AG04450 (cell line): ENCODE measurements around the gene ICAM4. TPM values are rescaled to one million over a fixed set of nuclear protein-coding genes. Genes with fewer than 3 reads are reported as not detected.
A peak's percentile ranks its signal among the peaks of the same experiment; 100 is the strongest.
"Not testable (repeated sequence)": the region's sequence is repeated elsewhere in the genome, so short reads cannot be mapped to it uniquely, and the experiment has no call there.

Experiments used
- CTCF ChIA-PET: fragments of 300-600, 350-600 bp; formaldehyde crosslinking; extraction: SDS; loops from one replicate; lab custom pipeline; 2022; ENCODE audit warnings: antibody characterized with exemption, inconsistent platforms; lab: Charles Lee
- POLR2A ChIA-PET: fragments of 350-600 bp; formaldehyde crosslinking; extraction: SDS; loops from one replicate; lab custom pipeline; 2021; ENCODE audit warnings: antibody characterized with exemption, inconsistent platforms; lab: Yijun Ruan, JAX
- DNase-seq: peaks from one replicate; pipeline ENCODE4 v3.0.0-alpha.2; 2011; ENCODE audit warnings: low read depth, low spot score
- H3K27ac ChIP-seq: one replicate; pipeline ENCODE4 v1.5.1; 2012; ENCODE audit warnings: low read depth, low read length, control low read depth
- H3K27me3 ChIP-seq: one replicate; pipeline ENCODE4 v1.6.0; 2012; ENCODE audit warnings: low read length; ENCODE audit not compliant: control insufficient read depth, insufficient read depth
- H3K4me3 ChIP-seq: 2 replicates; pipeline ENCODE4 v1.5.1; 2011; ENCODE audit warnings: mild to moderate bottlenecking, low read depth, low read length, control low read depth
- H3K9me3 ChIP-seq: 2 replicates; pipeline ENCODE4 v1.5.1; 2012; ENCODE audit warnings: low read length; ENCODE audit not compliant: control insufficient read depth, insufficient read depth
- polyA minus RNA-seq: library from RNA; depleted of rRNA, polyadenylated mRNA; stranded (reverse); fragments of >200 nt; gene quantifications from 2 replicates; pipeline ENCODE4 v1.2.3, GENCODE V29; 2011; rRNA and poly(A)+ RNA removed
- polyA plus RNA-seq: library from polyadenylated mRNA; depleted of rRNA; stranded (reverse); fragments of >200 nt; gene quantifications from 2 replicates; pipeline ENCODE4 v1.2.3, GENCODE V29; 2011; rRNA removed
- TF ChIP-seq, protein P1 (sequence below): IDR thresholded peaks from 2 replicates; pipeline ENCODE4 v1.5.1; 2011; ENCODE audit warnings: low read depth, low read length, control low read depth, inconsistent platforms

ICAM4 gene, protein sequence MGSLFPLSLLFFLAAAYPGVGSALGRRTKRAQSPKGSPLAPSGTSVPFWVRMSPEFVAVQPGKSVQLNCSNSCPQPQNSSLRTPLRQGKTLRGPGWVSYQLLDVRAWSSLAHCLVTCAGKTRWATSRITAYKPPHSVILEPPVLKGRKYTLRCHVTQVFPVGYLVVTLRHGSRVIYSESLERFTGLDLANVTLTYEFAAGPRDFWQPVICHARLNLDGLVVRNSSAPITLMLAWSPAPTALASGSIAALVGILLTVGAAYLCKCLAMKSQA
- 2.5 and 3.3 TPM in 2 replicates for polyA plus RNA-seq
- 0.61 and 1.6 TPM in 2 replicates for polyA minus RNA-seq

DNA sequence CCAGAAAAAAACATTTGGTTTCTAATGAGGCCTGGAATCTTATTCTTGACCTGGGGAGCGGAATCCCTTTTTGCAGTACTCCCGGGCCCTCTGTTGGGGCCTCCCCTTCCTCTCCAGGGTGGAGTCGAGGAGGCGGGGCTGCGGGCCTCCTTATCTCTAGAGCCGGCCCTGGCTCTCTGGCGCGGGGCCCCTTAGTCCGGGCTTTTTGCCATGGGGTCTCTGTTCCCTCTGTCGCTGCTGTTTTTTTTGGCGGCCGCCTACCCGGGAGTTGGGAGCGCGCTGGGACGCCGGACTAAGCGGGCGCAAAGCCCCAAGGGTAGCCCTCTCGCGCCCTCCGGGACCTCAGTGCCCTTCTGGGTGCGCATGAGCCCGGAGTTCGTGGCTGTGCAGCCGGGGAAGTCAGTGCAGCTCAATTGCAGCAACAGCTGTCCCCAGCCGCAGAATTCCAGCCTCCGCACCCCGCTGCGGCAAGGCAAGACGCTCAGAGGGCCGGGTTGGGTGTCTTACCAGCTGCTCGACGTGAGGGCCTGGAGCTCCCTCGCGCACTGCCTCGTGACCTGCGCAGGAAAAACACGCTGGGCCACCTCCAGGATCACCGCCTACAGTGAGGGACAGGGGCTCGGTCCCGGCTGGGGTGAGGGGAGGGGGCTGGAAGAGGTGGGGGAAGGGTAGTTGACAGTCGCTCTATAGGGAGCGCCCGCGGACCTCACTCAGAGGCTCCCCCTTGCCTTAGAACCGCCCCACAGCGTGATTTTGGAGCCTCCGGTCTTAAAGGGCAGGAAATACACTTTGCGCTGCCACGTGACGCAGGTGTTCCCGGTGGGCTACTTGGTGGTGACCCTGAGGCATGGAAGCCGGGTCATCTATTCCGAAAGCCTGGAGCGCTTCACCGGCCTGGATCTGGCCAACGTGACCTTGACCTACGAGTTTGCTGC, at the start of gene ICAM4:
Gene ICAM4 (plus strand): TSS at position 153 of the 935 bp plus-strand sequence. CDS start 58 bp downstream, at position 211.
- POLR2A ChIA-PET = interaction anchor here (0.7 to 1.4 kb wide), 5 partner anchors 10 to 47 kb away, joined by 3 to 12 read pairs (median 5); partner anchors contain the start of genes ICAM1 and RAVER1
- Histone ChIP-seq H3K27ac (peak within 1 kb of the TSS; percentile 21), H3K27me3 (no peaks in the 10 kb centered on the region), H3K4me3 (peak within 1 kb of the TSS; percentile 7; the same call in 1 of the 2 replicates), H3K9me3 (no peaks in the 10 kb centered on the region; the same call in 1 of the 2 replicates)
- TF ChIP-seq, protein P1, sequence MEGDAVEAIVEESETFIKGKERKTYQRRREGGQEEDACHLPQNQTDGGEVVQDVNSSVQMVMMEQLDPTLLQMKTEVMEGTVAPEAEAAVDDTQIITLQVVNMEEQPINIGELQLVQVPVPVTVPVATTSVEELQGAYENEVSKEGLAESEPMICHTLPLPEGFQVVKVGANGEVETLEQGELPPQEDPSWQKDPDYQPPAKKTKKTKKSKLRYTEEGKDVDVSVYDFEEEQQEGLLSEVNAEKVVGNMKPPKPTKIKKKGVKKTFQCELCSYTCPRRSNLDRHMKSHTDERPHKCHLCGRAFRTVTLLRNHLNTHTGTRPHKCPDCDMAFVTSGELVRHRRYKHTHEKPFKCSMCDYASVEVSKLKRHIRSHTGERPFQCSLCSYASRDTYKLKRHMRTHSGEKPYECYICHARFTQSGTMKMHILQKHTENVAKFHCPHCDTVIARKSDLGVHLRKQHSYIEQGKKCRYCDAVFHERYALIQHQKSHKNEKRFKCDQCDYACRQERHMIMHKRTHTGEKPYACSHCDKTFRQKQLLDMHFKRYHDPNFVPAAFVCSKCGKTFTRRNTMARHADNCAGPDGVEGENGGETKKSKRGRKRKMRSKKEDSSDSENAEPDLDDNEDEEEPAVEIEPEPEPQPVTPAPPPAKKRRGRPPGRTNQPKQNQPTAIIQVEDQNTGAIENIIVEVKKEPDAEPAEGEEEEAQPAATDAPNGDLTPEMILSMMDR = no peak
- DNase-seq = no peak
- CTCF ChIA-PET = interaction anchor here (0.7 to 2.1 kb wide), 4 partner anchors 18 to 161 kb away, joined by 3 to 8 read pairs (median 4); no protein-coding TSS in a partner anchor

DNA sequence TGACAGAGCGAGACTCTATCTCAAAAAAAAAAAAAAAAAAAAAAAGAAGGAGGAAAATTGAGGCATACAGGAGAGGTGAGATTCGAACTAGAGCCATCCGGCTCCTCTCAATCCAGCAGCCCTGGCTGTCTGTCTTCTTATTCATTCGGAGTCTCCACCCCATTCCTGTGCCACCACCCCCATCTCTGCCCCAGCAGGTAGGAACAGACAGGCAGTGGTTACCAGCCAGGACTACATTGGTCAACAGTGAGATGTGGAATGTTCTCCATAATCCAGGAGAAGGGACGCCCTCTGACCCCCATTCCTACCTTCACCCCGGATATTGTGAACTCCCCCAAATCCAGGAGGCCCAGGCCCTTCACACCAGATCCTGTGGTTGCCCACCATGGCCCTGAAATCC, 49.1 kb upstream of the ICAM4 start:
- Histone ChIP-seq H3K27me3 (no peaks in the 10 kb centered on the region), H3K4me3 (no peak overlapping the region), H3K27ac (peak overlapping the region; percentile 87), H3K9me3 (no peaks in the 10 kb centered on the region)
- ChIA-PET POLR2A (interaction anchor here (0.7 to 2.2 kb wide), 7 partner anchors 11 to 69 kb away, joined by 4 to 42 read pairs (median 6); partner anchors contain the start of gene DNMT1), CTCF (interaction anchor here (1.4 kb wide), 1 partner anchor 12 kb away, joined by 9 read pairs; no protein-coding TSS in a partner anchor)
- DNase-seq = no peak
- TF ChIP-seq, protein P1 = no peak

DNA sequence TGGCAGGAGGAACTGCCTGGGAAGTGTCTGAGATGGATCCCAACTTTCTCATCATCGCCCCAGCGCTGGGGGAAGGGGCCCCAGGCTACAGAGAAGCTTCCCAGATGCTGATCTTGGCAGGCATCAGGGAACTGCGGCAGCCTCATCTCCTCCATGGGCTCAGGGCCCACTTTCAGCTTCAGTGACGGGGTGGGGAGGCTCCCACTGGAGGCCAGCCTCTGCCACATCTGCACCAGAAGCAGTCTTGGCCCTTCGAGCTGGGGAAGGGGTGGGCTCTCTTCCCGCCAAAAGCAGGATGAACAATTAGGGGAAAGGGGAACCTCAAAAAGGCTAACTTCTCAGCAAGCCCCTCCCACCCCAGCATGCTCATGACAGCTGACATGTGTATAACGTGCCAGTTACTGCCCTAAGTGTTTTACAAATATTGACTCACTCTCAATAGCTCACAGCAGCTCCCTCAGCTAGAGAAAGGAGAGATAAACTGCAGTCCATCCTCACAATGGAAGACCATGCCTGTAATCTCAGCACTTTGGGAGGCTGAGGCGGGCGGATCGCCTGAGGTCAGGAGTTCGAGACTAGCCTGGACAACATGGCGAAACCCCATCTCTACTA, 48.5 kb upstream of the ICAM4 start:
- Histone ChIP-seq H3K4me3 (no peak overlapping the region), H3K9me3 (no peaks in the 10 kb centered on the region), H3K27ac (peak overlapping the region; percentile 87), H3K27me3 (no peaks in the 10 kb centered on the region)
- peak; percentile 91 for DNase-seq
- TF ChIP-seq, protein P1 = no peak
- CTCF ChIA-PET = interaction anchor here (0.6 to 1.4 kb wide), 3 partner anchors 10 to 20 kb away, joined by 3 to 9 read pairs (median 4); no protein-coding TSS in a partner anchor
- POLR2A ChIA-PET = interaction anchor here (0.7 to 2.2 kb wide), 6 partner anchors 12 to 69 kb away, joined by 4 to 42 read pairs (median 6); partner anchors contain the start of gene DNMT1

DNA sequence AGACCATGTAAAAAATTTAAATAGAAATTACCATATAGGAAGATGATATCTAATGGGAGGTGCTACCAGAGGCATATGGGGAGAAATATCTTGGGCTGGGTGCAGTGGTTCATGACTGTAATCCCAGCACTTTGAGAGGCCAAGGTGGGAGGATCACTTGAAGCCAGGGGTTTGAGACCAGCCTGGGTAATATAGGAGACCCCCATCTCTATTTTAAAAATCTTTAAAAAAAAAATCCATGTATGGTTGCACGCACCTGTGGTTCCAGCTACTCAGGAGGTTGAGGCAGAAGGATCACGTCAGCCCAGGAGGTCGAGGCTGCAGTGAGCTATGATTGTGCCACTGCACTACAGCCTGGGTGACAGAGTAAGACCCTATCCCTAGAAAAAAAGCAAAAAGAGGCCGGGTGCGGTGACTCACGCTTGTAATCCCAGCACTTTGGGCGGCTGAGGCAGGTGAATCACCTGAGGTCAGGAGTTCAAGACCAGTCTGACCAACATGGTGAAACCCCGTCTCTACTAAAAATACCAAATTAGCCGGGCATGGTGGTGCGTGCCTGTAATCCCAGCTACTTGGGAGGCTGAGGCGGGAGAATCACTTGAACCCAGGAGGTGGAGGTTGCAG, 44.8 kb upstream of the ICAM4 start:
- DNase-seq, H3K9me3 ChIP-seq, POLR2A ChIA-PET, CTCF ChIA-PET, H3K27ac ChIP-seq, H3K27me3 ChIP-seq, H3K4me3 ChIP-seq: not testable (repeated sequence)
